Kidney tubule cell (primary cell): ENCODE data around the gene AKIRIN2.
A peak's percentile ranks its signal among the peaks of the same experiment; 100 is the strongest.
"Not testable (repeated sequence)": the region's sequence is repeated elsewhere in the genome, so short reads cannot be mapped to it uniquely, and the experiment has no call there.

ENCODE experiments used
- DNase-seq: peaks from one replicate; pipeline ENCODE4 v3.0.0-alpha.2; 2018; ENCODE audit warnings: low spot score

Gene AKIRIN2

GRCh38 chr6:87718662-87719433 lies 16.8 kb upstream of the AKIRIN2 start:
- no peak for DNase-seq

GRCh38 chr6:87716928-87717614 lies 15.0 kb upstream of the AKIRIN2 start:
- DNase-seq = no peak

GRCh38 chr6:87714093-87714842 lies 12.2 kb upstream of the AKIRIN2 start:
- DNase-seq = peak; percentile 77

- DNase-seq = not testable (repeated sequence)
Observed at GRCh38 chr6:87712713-87713112, 10.7 kb upstream of the AKIRIN2 start.

- DNase-seq = no peak
Observed at GRCh38 chr6:87710090-87710489, 8.1 kb upstream of the AKIRIN2 start.

- not testable (repeated sequence) for DNase-seq
Observed at GRCh38 chr6:87708581-87709427, 6.8 kb upstream of the AKIRIN2 start.

GRCh38 chr6:87706187-87706966 lies 4.3 kb upstream of the AKIRIN2 start:
- peak; percentile 29 for DNase-seq

- peak; percentile 74 for DNase-seq
Observed at GRCh38 chr6:87705070-87705691, 3.1 kb upstream of the AKIRIN2 start.

GRCh38 chr6:87703039-87703438 lies 1.0 kb upstream of the AKIRIN2 start:
- DNase-seq = not testable (repeated sequence)

- no peak for DNase-seq
Observed at GRCh38 chr6:87702589-87702945, 534 bp upstream of the AKIRIN2 start.

- DNase-seq = no peak
Observed at GRCh38 chr6:87701344-87701675, 723 bp downstream of the AKIRIN2 start.

GRCh38 chr6:87700397-87701343 lies 1.4 kb downstream of the AKIRIN2 start:
- DNase-seq = peak; percentile 89

- DNase-seq = no peak
Observed at GRCh38 chr6:87699576-87699975, 2.5 kb downstream of the AKIRIN2 start.

- peak; percentile 60 for DNase-seq
Observed at GRCh38 chr6:87698547-87699006, 3.5 kb downstream of the AKIRIN2 start.

GRCh38 chr6:87697581-87698546 lies 4.2 kb downstream of the AKIRIN2 start:
- no peak for DNase-seq

- DNase-seq = not testable (repeated sequence)
Observed at GRCh38 chr6:87696817-87697216, 5.2 kb downstream of the AKIRIN2 start.

- DNase-seq = no peak
Observed at GRCh38 chr6:87692086-87692485, 9.9 kb downstream of the AKIRIN2 start.

- DNase-seq = no peak
Observed at GRCh38 chr6:87690441-87690840, 11.6 kb downstream of the AKIRIN2 start.
